Measurements from ENCODE around the gene C10orf67. TPM values are rescaled to one million over a fixed set of nuclear protein-coding genes. Genes with fewer than 3 reads are reported as not detected.
A peak's percentile ranks its signal among the peaks of the same experiment; 100 is the strongest.
"Not testable (repeated sequence)": the region's sequence is repeated elsewhere in the genome, so short reads cannot be mapped to it uniquely, and the experiment has no call there.

The C10orf67 gene
- total RNA-seq, 2 experiments from 2014 or later: 0.07 to 0.31 TPM

GRCh38 chr10:23317416-23317815 is 27.2 kb downstream of the C10orf67 start:
- peaks cover 4% of the 10 kb centered on the region for H3K4me1 Mint-ChIP-seq (ENCODE audit: low read depth)
- no peak for DNase-seq
- H3K27me3 Mint-ChIP-seq: no peaks in the 10 kb centered on the region
- no peaks in the 10 kb centered on the region for H3K36me3 Mint-ChIP-seq
- intact Hi-C loops (cut with micrococcal nuclease): no loop called here
- H3K9me3 Mint-ChIP-seq: peaks cover 5% of the 10 kb centered on the region
- H3K4me3 Mint-ChIP-seq: no peak overlapping the region
- no peak overlapping the region for H3K27ac Mint-ChIP-seq
- ChIA-PET CTCF (interaction anchor here (1.3 to 5.1 kb wide), 4 partner anchors 24 to 385 kb away, joined by 3 to 149 read pairs (median 5); no protein-coding TSS in a partner anchor), POLR2A (no interaction called here)

GRCh38 chr10:23316406-23316805 is 28.2 kb downstream of the C10orf67 start:
- no peak overlapping the region for H3K27ac Mint-ChIP-seq
- no peak overlapping the region for H3K4me3 Mint-ChIP-seq
- intact Hi-C loops (cut with micrococcal nuclease): no loop called here
- ChIA-PET CTCF (interaction anchor here (0.8 to 5.1 kb wide), 9 partner anchors 9 to 386 kb away, joined by 3 to 149 read pairs (median 5); no protein-coding TSS in a partner anchor), POLR2A (no interaction called here)
- H3K4me1 Mint-ChIP-seq (ENCODE audit: low read depth): no peaks in the 10 kb centered on the region
- no peaks in the 10 kb centered on the region for H3K27me3 Mint-ChIP-seq
- no peak for DNase-seq
- no peaks in the 10 kb centered on the region for H3K36me3 Mint-ChIP-seq
- peaks cover 5% of the 10 kb centered on the region for H3K9me3 Mint-ChIP-seq

GRCh38 chr10:23315966-23316365 is 28.6 kb downstream of the C10orf67 start:
- POLR2A ChIA-PET: no interaction called here
- H3K36me3 Mint-ChIP-seq: no peaks in the 10 kb centered on the region

GRCh38 chr10:23314835-23315239 is 29.8 kb downstream of the C10orf67 start:
- Mint-ChIP-seq H3K36me3 (no peaks in the 10 kb centered on the region), H3K9me3 (peaks cover 5% of the 10 kb centered on the region), H3K4me3 (no peak overlapping the region), H3K27me3 (no peaks in the 10 kb centered on the region), H3K27ac (no peak overlapping the region), H3K4me1 (ENCODE audit: low read depth) (no peaks in the 10 kb centered on the region)
- DNase-seq: no peak
- ChIA-PET CTCF (interaction anchor here (0.6 to 5.1 kb wide), 34 partner anchors 9 to 1189 kb away, joined by 3 to 149 read pairs (median 4); no protein-coding TSS in a partner anchor), POLR2A (no interaction called here)
- intact Hi-C loops (cut with micrococcal nuclease): loop anchor here (1.0 kb wide), 3 partner anchors 210 to 388 kb away; no protein-coding TSS in a partner anchor

More at GRCh38 chr10:23315966-23316365, 28.6 kb downstream of the C10orf67 start:
- Mint-ChIP-seq H3K9me3 (peaks cover 5% of the 10 kb centered on the region), H3K4me3 (no peak overlapping the region), H3K27ac (no peak overlapping the region), H3K4me1 (ENCODE audit: low read depth) (no peaks in the 10 kb centered on the region), H3K27me3 (no peaks in the 10 kb centered on the region)
- intact Hi-C loops (cut with micrococcal nuclease): loop anchor here (1.0 kb wide), 2 partner anchors 214 to 387 kb away; no protein-coding TSS in a partner anchor
- CTCF ChIA-PET: interaction anchor here (0.8 to 5.1 kb wide), 10 partner anchors 10 to 387 kb away, joined by 3 to 149 read pairs (median 5); no protein-coding TSS in a partner anchor
- DNase-seq: no peak

- CTCF ChIA-PET: no interaction called here
- Mint-ChIP-seq H3K4me3 (no peak overlapping the region), H3K27me3 (no peaks in the 10 kb centered on the region), H3K27ac (no peak overlapping the region), H3K4me1 (ENCODE audit: low read depth) (no peaks in the 10 kb centered on the region), H3K9me3 (no peaks in the 10 kb centered on the region), H3K36me3 (no peaks in the 10 kb centered on the region)
- DNase-seq: no peak
- POLR2A ChIA-PET: no interaction called here
- intact Hi-C loops (cut with micrococcal nuclease): no loop called here
Measured at GRCh38 chr10:23311034-23311433, 33.6 kb downstream of the C10orf67 start.

GRCh38 chr10:23310404-23310803 is 34.2 kb downstream of the C10orf67 start:
- H3K27me3 Mint-ChIP-seq: no peaks in the 10 kb centered on the region
- no peak overlapping the region for H3K27ac Mint-ChIP-seq
- POLR2A ChIA-PET: no interaction called here
- H3K9me3 Mint-ChIP-seq: no peaks in the 10 kb centered on the region
- H3K4me3 Mint-ChIP-seq: no peak overlapping the region
- CTCF ChIA-PET: no interaction called here
- H3K36me3 Mint-ChIP-seq: no peaks in the 10 kb centered on the region
- H3K4me1 Mint-ChIP-seq (ENCODE audit: low read depth): no peaks in the 10 kb centered on the region
- intact Hi-C loops (cut with micrococcal nuclease): no loop called here
- no peak for DNase-seq

- H3K36me3 Mint-ChIP-seq; POLR2A ChIA-PET; H3K9me3 Mint-ChIP-seq; H3K4me3 Mint-ChIP-seq; H3K4me1 Mint-ChIP-seq (ENCODE audit: low read depth); intact Hi-C loops (cut with micrococcal nuclease); CTCF ChIA-PET; H3K27me3 Mint-ChIP-seq; DNase-seq; H3K27ac Mint-ChIP-seq: not testable (repeated sequence)
Measured at GRCh38 chr10:23299961-23300360, 44.6 kb downstream of the C10orf67 start.

- Mint-ChIP-seq H3K4me3 (no peak overlapping the region), H3K27ac (no peak overlapping the region), H3K36me3 (no peaks in the 10 kb centered on the region), H3K4me1 (ENCODE audit: low read depth) (peaks cover 2% of the 10 kb centered on the region), H3K9me3 (no peaks in the 10 kb centered on the region), H3K27me3 (peaks cover 14% of the 10 kb centered on the region)
- ChIA-PET POLR2A (no interaction called here), CTCF (interaction anchor here (0.7 to 5.4 kb wide), 8 partner anchors 9 to 642 kb away, joined by 3 to 59 read pairs (median 6); no protein-coding TSS in a partner anchor)
- no peak for DNase-seq
- intact Hi-C loops (cut with micrococcal nuclease): loop anchor here (5.0 kb wide), 1 partner anchor 408 kb away; no protein-coding TSS in a partner anchor
Measured at GRCh38 chr10:23294638-23295247, 49.9 kb downstream of the C10orf67 start.

GRCh38 chr10:23293973-23294590 is 50.5 kb downstream of the C10orf67 start:
- Mint-ChIP-seq H3K4me1 (ENCODE audit: low read depth) (peaks cover 2% of the 10 kb centered on the region), H3K9me3 (no peaks in the 10 kb centered on the region), H3K36me3 (no peaks in the 10 kb centered on the region), H3K27ac (no peak overlapping the region), H3K4me3 (no peak overlapping the region), H3K27me3 (peaks cover 14% of the 10 kb centered on the region)
- ChIA-PET CTCF (interaction anchor here (0.7 to 5.4 kb wide), 9 partner anchors 9 to 643 kb away, joined by 3 to 59 read pairs (median 5); no protein-coding TSS in a partner anchor), POLR2A (no interaction called here)
- no peak for DNase-seq
- intact Hi-C loops (cut with micrococcal nuclease): loop anchor here (2.0 to 5.0 kb wide), 2 partner anchors 135 to 408 kb away; no protein-coding TSS in a partner anchor

- H3K9me3 Mint-ChIP-seq: no peaks in the 10 kb centered on the region
- H3K4me3 Mint-ChIP-seq: no peak overlapping the region
- peaks cover 14% of the 10 kb centered on the region for H3K27me3 Mint-ChIP-seq
- ChIA-PET CTCF (interaction anchor here (0.6 to 5.4 kb wide), 13 partner anchors 8 to 623 kb away, joined by 3 to 59 read pairs (median 5); no protein-coding TSS in a partner anchor), POLR2A (no interaction called here)
- peak; percentile 53 for DNase-seq
- H3K27ac Mint-ChIP-seq: no peak overlapping the region
- peaks cover 2% of the 10 kb centered on the region for H3K4me1 Mint-ChIP-seq (ENCODE audit: low read depth)
- intact Hi-C loops (cut with micrococcal nuclease): loop anchor here (2.0 to 5.0 kb wide), 2 partner anchors 134 to 409 kb away; no protein-coding TSS in a partner anchor
- no peaks in the 10 kb centered on the region for H3K36me3 Mint-ChIP-seq
Measured at GRCh38 chr10:23293145-23293724, 51.4 kb downstream of the C10orf67 start.

GRCh38 chr10:23291551-23292334 is 52.9 kb downstream of the C10orf67 start:
- peaks cover 2% of the 10 kb centered on the region for H3K4me1 Mint-ChIP-seq (ENCODE audit: low read depth)
- intact Hi-C loops (cut with micrococcal nuclease): loop anchor here (2.0 to 5.0 kb wide), 2 partner anchors 133 to 411 kb away; no protein-coding TSS in a partner anchor
- H3K27ac Mint-ChIP-seq: no peak overlapping the region
- ChIA-PET CTCF (interaction anchor here (0.9 to 5.4 kb wide), 6 partner anchors 6 to 133 kb away, joined by 3 to 59 read pairs (median 6); no protein-coding TSS in a partner anchor), POLR2A (no interaction called here)
- H3K4me3 Mint-ChIP-seq: no peak overlapping the region
- H3K27me3 Mint-ChIP-seq: peaks cover 14% of the 10 kb centered on the region
- H3K9me3 Mint-ChIP-seq: no peaks in the 10 kb centered on the region
- H3K36me3 Mint-ChIP-seq: no peaks in the 10 kb centered on the region
- no peak for DNase-seq

All from activated CD4-positive, alpha-beta memory T cell treated with anti-CD3 and anti-CD28 coated beads for 36 hours (primary cell).